HepG2 (cell line): ENCODE measurements around the gene THADA.

Source experiments
- CTCF ChIP-seq: sonication (generic); formaldehyde crosslinking; IDR thresholded peaks from 2 replicates; pipeline ENCODE4 v1.5.0; 2020; ENCODE audit warnings: mild to moderate bottlenecking, missing genetic modification reagents, moderate library complexity
- MAFG ChIP-seq: sonication (generic); formaldehyde crosslinking; IDR thresholded peaks from 2 replicates; pipeline ENCODE4 v1.5.1; 2020; ENCODE audit warnings: mild to moderate bottlenecking, missing genetic modification reagents
- USF2 ChIP-seq, 2 experiments: sonication (generic) in 1 of 2; formaldehyde crosslinking in 1 of 2; IDR thresholded peaks; 2 replicates each; pipeline versions ENCODE4 v1.5.1 to v1.6.1; 2011 to 2020; ENCODE audit warnings: borderline replicate concordance in 1 of 2, low read depth in 1 of 2, low read length in 1 of 2, mild to moderate bottlenecking in 1 of 2, missing genetic modification reagents in 1 of 2, moderate library complexity in 1 of 2
- ZNF580 ChIP-seq: IDR thresholded peaks from 2 replicates; pipeline ENCODE4 v1.6.1; 2016; ENCODE audit warnings: low read depth, borderline replicate concordance

- TF ChIP-seq CTCF (no peak), USF2 (IDR thresholded peaks at IDR 0.05; ENCODE audit: low read depth, low read length) (no peak), USF2 (CRISPR knock-in tag; IDR thresholded peaks at IDR 0.05; ENCODE audit: borderline replicate concordance) (no peak), ZNF580 (no peak), MAFG (CRISPR knock-in tag) (no peak)
Measured at GRCh38 chr2:43347746-43348145, 248.1 kb downstream of the THADA start.
